ENCODE data around the gene CD300LD. TPM values are rescaled to one million over a fixed set of nuclear protein-coding genes. Genes with fewer than 3 reads are reported as not detected.

CD300LD gene
- polyA plus RNA-seq, 1 donor from 2014 or later: not detected

DNA sequence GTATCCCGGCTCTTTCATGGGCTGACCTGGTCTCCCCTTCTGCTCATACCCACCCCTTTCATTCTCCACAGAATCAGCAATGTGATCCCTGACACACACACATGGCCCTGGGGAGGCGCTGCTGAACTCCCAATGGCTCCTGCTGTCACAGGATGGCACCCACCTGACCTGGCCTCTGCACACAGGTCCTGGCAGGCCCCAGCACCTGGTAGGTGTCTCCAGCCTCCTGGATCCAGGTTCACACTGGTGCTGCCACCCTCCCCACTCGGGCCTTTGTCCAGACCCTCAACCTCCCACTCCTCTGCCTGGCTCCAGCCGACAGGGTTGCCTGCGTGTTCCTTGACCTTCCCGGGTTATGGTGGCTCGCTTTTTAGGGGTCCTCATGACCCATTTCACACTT, 44.8 kb downstream of the CD300LD start:
- Histone ChIP-seq H3K79me2 (replicated peaks; ENCODE audit: insufficient read depth, low read length) (no peaks in the 10 kb centered on the region), H3K9ac (ENCODE audit: low read length) (no peak overlapping the region), H3F3A (ENCODE audit: insufficient read depth, low read length, poor library complexity, severe bottlenecking) (no peaks in the 10 kb centered on the region), H3K36me3 (ENCODE audit: insufficient read depth, low read length) (no peaks in the 10 kb centered on the region), H3K9me2 (ENCODE audit: insufficient read depth, low read length) (no peaks in the 10 kb centered on the region), H3K27ac (ENCODE audit: low read length) (no peak overlapping the region), H3K27me3 (ENCODE audit: insufficient read depth, low read depth, low read length) (no peaks in the 10 kb centered on the region), H3K4me2 (ENCODE audit: low read length) (no peak overlapping the region), H4K20me1 (ENCODE audit: insufficient read depth) (no peaks in the 10 kb centered on the region), H2AFZ (ENCODE audit: low read depth, low read length) (no peak overlapping the region), H3K4me3 (ENCODE audit: low read length) (no peak overlapping the region), H3K9me3 (ENCODE audit: low read length) (no peaks in the 10 kb centered on the region)
- TF ChIP-seq SMC3 (conservative IDR thresholded peaks at IDR 0.05; ENCODE audit: poor library complexity): no peak
- TF ChIP-seq EZH2 (IDR thresholded peaks at IDR 0.05; ENCODE audit: borderline replicate concordance, insufficient read depth, low read length, poor library complexity, severe bottlenecking): no peak
- no peak for TF ChIP-seq MXI1 (conservative IDR thresholded peaks at IDR 0.05; ENCODE audit: poor library complexity, severe bottlenecking)
- no peak for TF ChIP-seq TAF1 (IDR thresholded peaks at IDR 0.05; ENCODE audit: low read depth)
- TF ChIP-seq, protein P1, sequence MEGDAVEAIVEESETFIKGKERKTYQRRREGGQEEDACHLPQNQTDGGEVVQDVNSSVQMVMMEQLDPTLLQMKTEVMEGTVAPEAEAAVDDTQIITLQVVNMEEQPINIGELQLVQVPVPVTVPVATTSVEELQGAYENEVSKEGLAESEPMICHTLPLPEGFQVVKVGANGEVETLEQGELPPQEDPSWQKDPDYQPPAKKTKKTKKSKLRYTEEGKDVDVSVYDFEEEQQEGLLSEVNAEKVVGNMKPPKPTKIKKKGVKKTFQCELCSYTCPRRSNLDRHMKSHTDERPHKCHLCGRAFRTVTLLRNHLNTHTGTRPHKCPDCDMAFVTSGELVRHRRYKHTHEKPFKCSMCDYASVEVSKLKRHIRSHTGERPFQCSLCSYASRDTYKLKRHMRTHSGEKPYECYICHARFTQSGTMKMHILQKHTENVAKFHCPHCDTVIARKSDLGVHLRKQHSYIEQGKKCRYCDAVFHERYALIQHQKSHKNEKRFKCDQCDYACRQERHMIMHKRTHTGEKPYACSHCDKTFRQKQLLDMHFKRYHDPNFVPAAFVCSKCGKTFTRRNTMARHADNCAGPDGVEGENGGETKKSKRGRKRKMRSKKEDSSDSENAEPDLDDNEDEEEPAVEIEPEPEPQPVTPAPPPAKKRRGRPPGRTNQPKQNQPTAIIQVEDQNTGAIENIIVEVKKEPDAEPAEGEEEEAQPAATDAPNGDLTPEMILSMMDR (IDR thresholded peaks at IDR 0.05; ENCODE audit: poor library complexity, severe bottlenecking): no peak
- TF ChIP-seq, protein P2, sequence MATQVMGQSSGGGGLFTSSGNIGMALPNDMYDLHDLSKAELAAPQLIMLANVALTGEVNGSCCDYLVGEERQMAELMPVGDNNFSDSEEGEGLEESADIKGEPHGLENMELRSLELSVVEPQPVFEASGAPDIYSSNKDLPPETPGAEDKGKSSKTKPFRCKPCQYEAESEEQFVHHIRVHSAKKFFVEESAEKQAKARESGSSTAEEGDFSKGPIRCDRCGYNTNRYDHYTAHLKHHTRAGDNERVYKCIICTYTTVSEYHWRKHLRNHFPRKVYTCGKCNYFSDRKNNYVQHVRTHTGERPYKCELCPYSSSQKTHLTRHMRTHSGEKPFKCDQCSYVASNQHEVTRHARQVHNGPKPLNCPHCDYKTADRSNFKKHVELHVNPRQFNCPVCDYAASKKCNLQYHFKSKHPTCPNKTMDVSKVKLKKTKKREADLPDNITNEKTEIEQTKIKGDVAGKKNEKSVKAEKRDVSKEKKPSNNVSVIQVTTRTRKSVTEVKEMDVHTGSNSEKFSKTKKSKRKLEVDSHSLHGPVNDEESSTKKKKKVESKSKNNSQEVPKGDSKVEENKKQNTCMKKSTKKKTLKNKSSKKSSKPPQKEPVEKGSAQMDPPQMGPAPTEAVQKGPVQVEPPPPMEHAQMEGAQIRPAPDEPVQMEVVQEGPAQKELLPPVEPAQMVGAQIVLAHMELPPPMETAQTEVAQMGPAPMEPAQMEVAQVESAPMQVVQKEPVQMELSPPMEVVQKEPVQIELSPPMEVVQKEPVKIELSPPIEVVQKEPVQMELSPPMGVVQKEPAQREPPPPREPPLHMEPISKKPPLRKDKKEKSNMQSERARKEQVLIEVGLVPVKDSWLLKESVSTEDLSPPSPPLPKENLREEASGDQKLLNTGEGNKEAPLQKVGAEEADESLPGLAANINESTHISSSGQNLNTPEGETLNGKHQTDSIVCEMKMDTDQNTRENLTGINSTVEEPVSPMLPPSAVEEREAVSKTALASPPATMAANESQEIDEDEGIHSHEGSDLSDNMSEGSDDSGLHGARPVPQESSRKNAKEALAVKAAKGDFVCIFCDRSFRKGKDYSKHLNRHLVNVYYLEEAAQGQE (IDR thresholded peaks at IDR 0.05; ENCODE audit: borderline replicate concordance): no peak
- no peak for TF ChIP-seq POLR2AphosphoS5 (IDR thresholded peaks at IDR 0.05)
- no peak for TF ChIP-seq RAD21 (conservative IDR thresholded peaks at IDR 0.05)
- TF ChIP-seq EP300 (conservative IDR thresholded peaks at IDR 0.05; ENCODE audit: poor library complexity, severe bottlenecking): no peak

- Histone ChIP-seq H3K27ac (ENCODE audit: low read length) (no peak overlapping the region), H2AFZ (ENCODE audit: low read depth, low read length) (no peak overlapping the region), H3K27me3 (ENCODE audit: insufficient read depth, low read depth, low read length) (no peaks in the 10 kb centered on the region), H4K20me1 (ENCODE audit: insufficient read depth) (no peaks in the 10 kb centered on the region), H3K9ac (ENCODE audit: low read length) (no peak overlapping the region), H3F3A (ENCODE audit: insufficient read depth, low read length, poor library complexity, severe bottlenecking) (no peaks in the 10 kb centered on the region), H3K36me3 (ENCODE audit: insufficient read depth, low read length) (no peaks in the 10 kb centered on the region), H3K9me2 (ENCODE audit: insufficient read depth, low read length) (no peaks in the 10 kb centered on the region), H3K4me3 (ENCODE audit: low read length) (no peak overlapping the region), H3K4me2 (ENCODE audit: low read length) (no peak overlapping the region), H3K79me2 (replicated peaks; ENCODE audit: insufficient read depth, low read length) (no peaks in the 10 kb centered on the region), H3K9me3 (ENCODE audit: low read length) (no peaks in the 10 kb centered on the region)
- TF ChIP-seq POLR2AphosphoS5 (IDR thresholded peaks at IDR 0.05) (no peak), MXI1 (conservative IDR thresholded peaks at IDR 0.05; ENCODE audit: poor library complexity, severe bottlenecking) (no peak), SMC3 (conservative IDR thresholded peaks at IDR 0.05; ENCODE audit: poor library complexity) (no peak), RAD21 (conservative IDR thresholded peaks at IDR 0.05) (no peak), EP300 (conservative IDR thresholded peaks at IDR 0.05; ENCODE audit: poor library complexity, severe bottlenecking) (no peak)
- TF ChIP-seq, protein P1 (IDR thresholded peaks at IDR 0.05; ENCODE audit: poor library complexity, severe bottlenecking): no peak
Observed at GRCh38 chr17:74546586-74546985, 45.5 kb downstream of the CD300LD start.
